ENCODE measurements around the gene RNF217.

The RNF217 gene

DNA sequence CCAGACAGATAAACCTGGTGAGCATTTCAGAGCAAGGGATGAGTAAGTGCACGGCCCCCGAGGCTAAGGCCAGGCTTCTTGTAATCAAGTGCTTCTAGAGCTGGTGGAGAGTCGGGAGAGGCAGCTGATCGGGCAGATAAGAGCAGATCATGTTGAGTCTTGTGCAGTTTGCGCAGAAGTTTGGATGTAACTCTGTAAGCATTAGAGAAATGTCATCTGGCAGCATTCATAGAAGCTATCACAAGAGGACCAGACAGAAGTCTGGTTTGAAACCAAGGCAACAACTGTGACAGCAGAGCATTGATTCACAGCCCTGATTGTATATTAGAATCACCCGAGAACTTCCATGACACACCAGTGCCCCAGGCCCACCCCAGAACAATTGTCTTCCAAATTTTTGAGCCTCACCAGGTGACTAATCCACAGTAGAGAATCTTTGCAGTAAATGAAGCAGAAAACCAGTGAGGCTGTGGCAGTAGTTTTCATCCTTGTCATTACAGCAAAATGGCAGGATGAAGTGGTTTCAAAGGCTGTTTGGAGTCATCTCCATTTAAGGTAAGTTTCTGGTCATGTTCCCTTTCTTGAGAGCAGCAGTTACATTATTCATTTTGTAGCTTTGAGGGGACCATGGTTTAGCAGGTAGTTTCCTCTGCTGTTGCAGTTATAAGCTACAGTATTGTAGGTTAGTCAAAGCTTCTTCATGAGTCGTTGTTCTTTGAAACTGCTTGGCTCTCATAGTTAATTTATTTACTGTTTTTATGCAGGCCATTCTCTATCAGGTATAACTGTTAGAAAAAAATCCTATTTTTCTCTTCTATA, 84.1 kb downstream of the RNF217 start:
- TF ChIP-seq, protein P1, sequence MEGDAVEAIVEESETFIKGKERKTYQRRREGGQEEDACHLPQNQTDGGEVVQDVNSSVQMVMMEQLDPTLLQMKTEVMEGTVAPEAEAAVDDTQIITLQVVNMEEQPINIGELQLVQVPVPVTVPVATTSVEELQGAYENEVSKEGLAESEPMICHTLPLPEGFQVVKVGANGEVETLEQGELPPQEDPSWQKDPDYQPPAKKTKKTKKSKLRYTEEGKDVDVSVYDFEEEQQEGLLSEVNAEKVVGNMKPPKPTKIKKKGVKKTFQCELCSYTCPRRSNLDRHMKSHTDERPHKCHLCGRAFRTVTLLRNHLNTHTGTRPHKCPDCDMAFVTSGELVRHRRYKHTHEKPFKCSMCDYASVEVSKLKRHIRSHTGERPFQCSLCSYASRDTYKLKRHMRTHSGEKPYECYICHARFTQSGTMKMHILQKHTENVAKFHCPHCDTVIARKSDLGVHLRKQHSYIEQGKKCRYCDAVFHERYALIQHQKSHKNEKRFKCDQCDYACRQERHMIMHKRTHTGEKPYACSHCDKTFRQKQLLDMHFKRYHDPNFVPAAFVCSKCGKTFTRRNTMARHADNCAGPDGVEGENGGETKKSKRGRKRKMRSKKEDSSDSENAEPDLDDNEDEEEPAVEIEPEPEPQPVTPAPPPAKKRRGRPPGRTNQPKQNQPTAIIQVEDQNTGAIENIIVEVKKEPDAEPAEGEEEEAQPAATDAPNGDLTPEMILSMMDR (IDR thresholded peaks at IDR 0.05), result no peak
- Histone ChIP-seq H3K4me1 (peaks cover 50% of the 10 kb centered on the region), H2AFZ (no peak overlapping the region), H3K9ac (no peak overlapping the region), H3K27me3 (ENCODE audit: control insufficient read depth, insufficient read depth, low read length) (no peaks in the 10 kb centered on the region), H3K27ac (peak overlapping the region; percentile 51), H3K4me3 (ENCODE audit: low read depth, low read length) (peak overlapping the region; percentile 3), H3K79me2 (peaks cover 30% of the 10 kb centered on the region), H3K4me2 (ENCODE audit: low read length) (peak overlapping the region; percentile 13), H3K36me3 (ENCODE audit: control insufficient read depth, insufficient read depth, low read length) (no peaks in the 10 kb centered on the region), H3K9me3 (ENCODE audit: control insufficient read depth, low read length) (no peaks in the 10 kb centered on the region)

DNA sequence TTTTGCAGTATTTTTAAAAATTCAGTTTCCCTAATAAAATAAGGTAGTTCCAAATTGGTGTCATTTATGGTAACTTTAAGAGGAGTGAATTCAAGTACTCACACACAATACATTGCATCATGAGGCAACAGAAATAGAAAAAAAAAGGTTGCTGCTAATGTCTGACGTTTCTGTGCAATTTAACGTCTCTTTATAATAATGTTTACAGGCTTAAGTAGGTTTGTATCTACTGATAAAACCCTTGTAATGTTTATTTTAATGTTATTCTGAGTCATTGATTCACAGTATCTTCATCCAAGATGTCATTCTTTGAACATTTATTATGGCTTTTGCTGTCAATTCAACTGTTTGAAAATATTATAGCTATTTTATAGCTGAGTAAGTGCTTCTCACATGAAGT, 86.0 kb downstream of the RNF217 start:
- Histone ChIP-seq H3K4me1 (peaks cover 40% of the 10 kb centered on the region), H3K4me3 (ENCODE audit: low read depth, low read length) (no peak overlapping the region), H2AFZ (no peak overlapping the region), H3K4me2 (ENCODE audit: low read length) (no peak overlapping the region), H3K36me3 (ENCODE audit: control insufficient read depth, insufficient read depth, low read length) (no peaks in the 10 kb centered on the region), H3K9ac (no peak overlapping the region), H3K27me3 (ENCODE audit: control insufficient read depth, insufficient read depth, low read length) (no peaks in the 10 kb centered on the region), H3K79me2 (peaks cover 20% of the 10 kb centered on the region), H3K27ac (no peak overlapping the region), H3K9me3 (ENCODE audit: control insufficient read depth, low read length) (no peaks in the 10 kb centered on the region)
- TF ChIP-seq, protein P1 (IDR thresholded peaks at IDR 0.05), result no peak

DNA sequence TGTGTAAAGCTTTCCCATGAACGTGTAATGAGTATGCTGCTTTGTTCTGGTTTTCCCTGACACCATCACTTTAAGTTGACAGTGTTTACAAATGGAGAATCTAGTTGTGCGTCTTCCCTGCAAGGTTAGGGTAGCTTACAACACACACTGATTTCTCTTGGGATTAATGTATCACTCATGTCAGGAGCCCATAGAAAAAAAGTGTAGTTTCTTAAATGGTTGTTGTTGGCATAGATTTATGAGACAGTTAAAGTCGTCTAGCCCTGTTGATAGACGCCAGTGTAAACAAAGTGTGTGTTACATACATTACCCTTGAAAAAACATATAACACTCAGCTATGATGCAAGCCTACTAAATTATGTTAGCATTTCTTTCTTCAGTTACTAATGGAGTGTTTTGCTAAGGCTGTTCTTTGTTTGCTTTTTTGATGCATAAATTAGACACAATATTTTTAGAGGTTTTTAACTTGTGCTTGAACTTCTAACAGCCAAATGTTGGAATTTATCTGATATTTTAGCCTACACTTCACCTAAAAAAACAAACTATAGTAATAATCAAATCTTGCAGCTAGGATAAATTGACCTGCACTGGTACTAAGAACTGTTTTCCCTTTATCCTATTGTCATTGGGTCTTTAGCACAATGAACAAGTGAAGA, 88.6 kb downstream of the RNF217 start:
- Histone ChIP-seq H3K79me2 (peaks cover 28% of the 10 kb centered on the region), H3K27ac (no peak overlapping the region), H3K27me3 (ENCODE audit: control insufficient read depth, insufficient read depth, low read length) (no peaks in the 10 kb centered on the region), H3K36me3 (ENCODE audit: control insufficient read depth, insufficient read depth, low read length) (no peaks in the 10 kb centered on the region), H3K4me1 (peaks cover 45% of the 10 kb centered on the region), H3K4me3 (ENCODE audit: low read depth, low read length) (no peak overlapping the region), H3K9ac (no peak overlapping the region), H3K9me3 (ENCODE audit: control insufficient read depth, low read length) (no peaks in the 10 kb centered on the region), H2AFZ (no peak overlapping the region), H3K4me2 (ENCODE audit: low read length) (peak overlapping the region; percentile 28)
- TF ChIP-seq, protein P1 (IDR thresholded peaks at IDR 0.05), result no peak

DNA sequence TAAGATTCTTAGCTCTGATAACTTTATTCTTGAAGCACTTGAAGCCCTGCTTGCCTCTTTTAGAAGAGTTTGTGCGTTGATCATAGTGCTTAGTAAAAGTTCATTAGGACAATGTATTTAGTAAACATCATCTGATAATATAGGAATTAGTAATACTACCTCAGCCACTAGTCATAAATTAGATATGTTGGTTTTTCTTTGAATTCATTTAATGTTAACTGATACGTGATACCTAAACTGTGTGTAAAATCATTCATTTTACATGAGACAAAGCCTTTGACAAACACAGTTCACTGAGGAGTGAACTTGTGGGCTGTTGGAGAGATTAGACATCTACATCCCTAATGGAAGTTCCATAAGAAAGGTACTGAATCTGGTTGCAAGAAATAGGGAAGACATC, 91.6 kb downstream of the RNF217 start:
- Histone ChIP-seq H3K4me1 (peaks cover 40% of the 10 kb centered on the region), H3K79me2 (peaks cover 12% of the 10 kb centered on the region), H3K36me3 (ENCODE audit: control insufficient read depth, insufficient read depth, low read length) (no peaks in the 10 kb centered on the region), H3K4me3 (ENCODE audit: low read depth, low read length) (no peak overlapping the region), H3K4me2 (ENCODE audit: low read length) (no peak overlapping the region), H3K9me3 (ENCODE audit: control insufficient read depth, low read length) (no peaks in the 10 kb centered on the region), H3K9ac (no peak overlapping the region), H2AFZ (no peak overlapping the region), H3K27me3 (ENCODE audit: control insufficient read depth, insufficient read depth, low read length) (no peaks in the 10 kb centered on the region), H3K27ac (no peak overlapping the region)
- TF ChIP-seq, protein P1 (IDR thresholded peaks at IDR 0.05), result no peak
